Lower leg skin (tissue), 3 donors: ENCODE data around the gene GSTM2.

Experiments used
- POLR2A ChIP-seq, 2 donors: fragments of 450-650 bp; IDR thresholded peaks; one replicate each; pipeline ENCODE4 v1.6.1; 2016 to 2017; ENCODE audit warnings: antibody characterized with exemption in 2 of 2, mild to moderate bottlenecking in 1 of 2, moderate library complexity in 1 of 2
- TF ChIP-seq, protein P1 (sequence below), 3 donors: fragments of 450-650 bp; IDR thresholded peaks; one replicate each; pipeline ENCODE4 v1.5.1; 2016; ENCODE audit warnings: antibody characterized with exemption in 3 of 3, mild to moderate bottlenecking in 3 of 3, moderate library complexity in 2 of 3

DNA sequence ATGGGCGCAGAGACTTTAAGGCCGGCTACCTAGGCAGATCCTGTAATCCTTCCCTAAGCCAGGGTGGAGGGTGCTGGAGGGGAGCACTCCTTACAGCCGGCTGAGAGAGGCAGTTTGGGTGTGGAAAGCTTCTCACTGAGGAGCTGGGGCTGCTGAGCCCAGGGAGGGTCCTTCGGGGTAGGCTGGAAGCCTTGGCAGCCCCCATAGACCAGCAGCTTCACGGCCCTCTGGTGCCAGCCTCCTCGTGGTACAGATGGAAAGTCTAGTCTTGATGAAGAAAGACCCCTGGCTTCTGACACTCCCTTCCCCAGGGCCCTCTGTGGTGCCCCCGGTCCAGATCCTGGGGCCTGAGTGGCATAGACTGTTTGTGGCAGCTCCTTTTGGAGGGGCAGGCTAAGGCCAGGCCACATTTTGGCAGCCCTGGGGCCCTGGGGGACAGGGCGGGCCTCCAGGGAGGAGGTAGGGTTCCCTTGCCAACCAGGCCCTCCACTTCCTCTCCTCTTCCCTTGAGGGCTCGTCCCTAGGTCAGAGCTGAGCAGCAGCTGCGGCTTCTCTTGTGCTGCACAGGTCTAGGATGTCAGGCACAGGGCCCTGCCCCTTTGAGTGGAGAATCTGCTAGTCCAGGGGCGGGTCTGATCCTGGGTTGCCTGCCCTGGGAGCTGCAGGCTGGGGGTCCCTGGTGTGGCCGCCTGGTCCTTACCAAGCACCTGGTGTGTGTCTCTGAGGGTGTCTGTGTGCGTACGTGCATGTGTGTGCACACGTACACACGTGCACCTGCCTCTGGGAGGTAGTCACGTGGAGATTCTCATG is 43.5 kb upstream of the GSTM2 start:
- no peak for TF ChIP-seq POLR2A (IDR thresholded peaks at IDR 0.05)
- TF ChIP-seq, protein P1, sequence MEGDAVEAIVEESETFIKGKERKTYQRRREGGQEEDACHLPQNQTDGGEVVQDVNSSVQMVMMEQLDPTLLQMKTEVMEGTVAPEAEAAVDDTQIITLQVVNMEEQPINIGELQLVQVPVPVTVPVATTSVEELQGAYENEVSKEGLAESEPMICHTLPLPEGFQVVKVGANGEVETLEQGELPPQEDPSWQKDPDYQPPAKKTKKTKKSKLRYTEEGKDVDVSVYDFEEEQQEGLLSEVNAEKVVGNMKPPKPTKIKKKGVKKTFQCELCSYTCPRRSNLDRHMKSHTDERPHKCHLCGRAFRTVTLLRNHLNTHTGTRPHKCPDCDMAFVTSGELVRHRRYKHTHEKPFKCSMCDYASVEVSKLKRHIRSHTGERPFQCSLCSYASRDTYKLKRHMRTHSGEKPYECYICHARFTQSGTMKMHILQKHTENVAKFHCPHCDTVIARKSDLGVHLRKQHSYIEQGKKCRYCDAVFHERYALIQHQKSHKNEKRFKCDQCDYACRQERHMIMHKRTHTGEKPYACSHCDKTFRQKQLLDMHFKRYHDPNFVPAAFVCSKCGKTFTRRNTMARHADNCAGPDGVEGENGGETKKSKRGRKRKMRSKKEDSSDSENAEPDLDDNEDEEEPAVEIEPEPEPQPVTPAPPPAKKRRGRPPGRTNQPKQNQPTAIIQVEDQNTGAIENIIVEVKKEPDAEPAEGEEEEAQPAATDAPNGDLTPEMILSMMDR (IDR thresholded peaks at IDR 0.05) = no peak
